Midbrain (tissue), 1 donor: ENCODE data around the gene DSTN.
A peak's percentile ranks its signal among the peaks of the same experiment; 100 is the strongest.
"Not testable (repeated sequence)": the region's sequence is repeated elsewhere in the genome, so short reads cannot be mapped to it uniquely, and the experiment has no call there.

ENCODE experiments used
- DNase-seq: peaks from one replicate; lab custom pipeline; 2025; lab: John Stamatoyannopoulos, UW

The DSTN gene

GRCh38 chr20:17651129-17651759 is 81.4 kb downstream of the DSTN start:
- DNase-seq = no peak

DNA sequence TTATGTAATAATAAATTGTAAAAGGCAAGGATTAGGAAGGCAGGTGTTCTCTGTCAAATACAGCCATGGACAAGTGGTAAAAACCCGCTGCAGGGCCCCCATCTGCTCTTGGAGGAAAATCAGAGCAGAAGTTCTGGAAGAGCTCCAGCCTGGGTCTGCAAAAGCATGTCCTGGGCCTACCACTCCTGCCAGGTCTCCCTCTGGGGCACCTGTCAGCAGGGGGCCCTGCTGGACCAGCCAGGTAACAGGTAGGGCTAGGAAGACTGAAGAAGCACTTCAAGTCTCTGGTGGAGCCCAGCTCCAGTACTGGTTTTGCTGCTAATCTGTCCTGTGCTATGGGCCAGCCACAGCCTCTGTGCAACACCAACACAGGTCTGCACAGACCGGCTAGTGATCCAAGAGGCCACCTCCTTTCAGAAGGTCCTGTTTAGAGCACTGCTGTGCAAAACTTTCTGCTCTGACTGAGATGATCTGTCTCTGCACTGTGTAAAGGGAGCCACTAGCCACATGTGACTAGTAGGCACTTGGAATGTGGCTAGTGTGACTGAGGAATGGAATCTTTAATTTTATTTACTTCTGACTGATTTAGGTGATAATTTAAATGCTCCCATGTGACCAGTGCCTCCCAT is 82.0 kb downstream of the DSTN start:
- DNase-seq = no peak

DNA sequence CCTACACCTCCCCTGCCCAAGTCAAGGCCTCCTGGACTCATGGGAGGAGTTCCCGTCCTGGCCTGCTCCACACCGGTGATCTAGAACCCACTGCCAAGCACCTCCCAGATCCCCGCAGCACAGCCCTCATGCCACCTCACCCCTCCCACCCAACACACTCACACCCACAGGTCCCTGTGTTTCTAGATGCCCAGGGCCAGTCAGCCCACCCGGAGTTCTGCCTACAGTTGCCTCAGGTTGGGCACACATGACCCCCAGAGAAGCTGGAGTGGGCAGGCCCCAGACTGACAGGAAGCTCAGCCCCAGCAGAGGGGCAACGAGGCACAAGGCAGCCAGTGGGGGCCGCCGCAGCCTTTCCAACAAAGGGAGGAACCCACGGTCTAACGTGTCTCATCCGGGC is 82.5 kb downstream of the DSTN start:
- no peak for DNase-seq

DNA sequence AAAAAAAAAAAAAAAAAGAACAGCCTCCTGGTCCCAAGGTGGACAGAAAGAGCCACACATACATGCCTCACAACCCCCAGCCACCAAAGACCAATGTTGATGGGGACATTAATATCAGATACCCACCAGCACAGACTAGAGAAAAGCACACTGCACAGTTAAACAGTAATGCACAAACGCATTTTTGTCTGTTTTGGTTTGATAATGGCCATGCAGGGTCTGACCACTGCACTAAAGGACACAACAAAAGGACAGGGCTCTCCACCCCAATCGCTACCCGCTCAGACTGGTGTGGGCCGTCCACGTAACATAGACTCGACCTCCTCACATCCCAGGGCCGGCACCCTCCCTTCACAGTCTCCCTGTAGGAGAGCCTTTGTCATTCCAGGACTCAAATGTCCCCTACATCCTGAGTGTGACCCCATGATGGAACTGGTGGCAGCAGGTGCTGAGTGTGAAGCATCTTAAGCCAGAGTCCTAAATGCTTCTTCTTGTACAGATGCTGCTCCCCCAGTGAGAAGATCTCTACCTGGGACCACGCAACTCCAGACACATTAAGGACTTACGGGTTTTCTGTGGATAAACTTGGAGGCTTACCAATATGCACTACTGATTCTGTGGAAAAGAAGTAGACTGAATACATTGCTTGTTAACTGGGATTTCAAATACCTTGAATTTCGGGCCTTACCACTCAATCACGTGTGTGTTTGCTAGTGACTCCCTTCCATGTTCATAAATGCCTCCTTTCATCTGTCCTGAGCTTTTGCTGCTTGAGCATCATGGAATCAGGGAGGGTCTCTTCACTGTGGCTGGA is 84.2 kb downstream of the DSTN start:
- no peak for DNase-seq

DNA sequence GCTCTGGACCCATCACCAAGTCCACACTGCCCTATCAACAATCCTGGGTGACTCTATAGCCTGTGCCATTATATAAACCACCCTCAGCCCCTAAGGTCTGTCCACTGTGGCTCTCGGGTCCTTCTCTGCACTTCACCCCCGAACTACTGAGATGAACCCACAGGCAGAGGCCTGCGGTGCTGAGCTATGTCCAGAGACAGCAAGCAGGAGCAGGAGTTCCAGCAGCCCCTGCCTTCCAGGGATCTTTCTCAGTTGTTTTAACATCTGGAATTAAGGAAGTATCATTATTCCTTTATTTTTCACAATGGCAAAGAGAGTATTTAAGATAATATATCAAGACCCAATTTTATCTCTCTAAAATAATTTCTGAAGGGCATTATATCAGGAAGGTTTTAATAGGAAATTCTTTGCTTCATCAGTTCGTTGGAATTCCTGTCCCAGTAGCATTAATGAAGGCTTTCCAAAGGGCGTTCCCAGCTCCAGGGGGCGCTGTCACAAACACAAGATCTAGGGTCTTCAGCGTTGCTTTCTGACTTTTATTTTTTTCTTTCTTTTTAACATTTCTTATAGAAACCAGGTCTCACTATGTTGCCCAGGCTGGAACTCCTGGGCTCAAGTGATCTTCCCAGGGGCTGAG is 84.9 kb downstream of the DSTN start:
- DNase-seq = peak; percentile 14

DNA sequence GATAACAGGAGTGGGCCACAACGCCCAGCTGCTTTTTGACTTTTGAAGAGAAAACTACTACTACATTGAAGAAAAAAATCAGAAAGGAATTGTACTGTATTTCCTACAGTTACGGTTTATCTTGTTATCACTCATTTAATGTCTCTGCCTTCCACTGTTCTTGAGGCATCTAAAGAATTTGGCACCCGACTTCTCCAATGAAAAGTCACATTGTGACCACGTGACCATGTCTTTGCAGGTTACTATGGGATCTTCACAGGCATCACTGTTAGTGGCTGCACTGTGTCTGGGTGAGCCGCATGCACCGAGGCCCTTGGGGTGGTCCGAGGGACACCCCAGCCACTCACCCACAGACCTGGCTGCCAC is 85.4 kb downstream of the DSTN start:
- DNase-seq = no peak

- no peak for DNase-seq
These were observed 86.1 kb downstream of the DSTN start for GRCh38 chr20:17655865-17656479.

GRCh38 chr20:17657079-17657825 is 87.4 kb downstream of the DSTN start:
- peak; percentile 25 for DNase-seq

DNA sequence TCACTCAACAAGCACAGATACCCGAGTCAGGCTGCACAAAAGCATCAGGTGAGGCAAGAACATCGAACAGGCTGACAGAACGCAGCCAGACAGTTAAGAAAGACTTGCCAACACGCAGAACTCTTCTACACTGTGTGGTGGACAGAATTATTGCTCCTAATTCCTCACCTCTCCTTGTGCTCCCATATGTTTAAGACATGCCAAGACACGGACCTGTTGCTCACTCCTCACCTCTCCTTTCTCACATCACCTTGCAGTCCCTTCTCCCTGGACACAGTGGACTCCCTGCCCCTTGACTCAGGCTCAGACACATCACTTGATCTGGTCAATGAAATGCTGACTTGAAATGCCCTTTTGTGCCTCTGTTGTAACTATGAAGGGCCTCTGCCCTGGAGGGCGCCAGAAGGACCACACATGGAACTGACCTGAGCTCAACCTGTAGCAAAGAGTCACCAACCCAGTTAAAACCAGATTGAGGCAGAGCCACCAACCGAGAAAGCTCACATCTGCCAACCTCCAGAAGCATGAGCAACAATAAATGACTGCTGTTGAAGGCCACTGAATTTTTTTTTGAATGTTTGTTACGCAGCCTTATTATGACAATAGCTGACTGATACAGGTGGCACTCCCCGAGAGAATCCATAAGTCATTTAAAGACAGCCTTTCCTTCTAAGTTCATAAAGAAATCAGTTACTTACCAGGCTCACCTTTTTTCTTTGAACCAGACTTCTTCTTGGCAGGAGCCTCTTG is 88.2 kb downstream of the DSTN start:
- DNase-seq = no peak

DNA sequence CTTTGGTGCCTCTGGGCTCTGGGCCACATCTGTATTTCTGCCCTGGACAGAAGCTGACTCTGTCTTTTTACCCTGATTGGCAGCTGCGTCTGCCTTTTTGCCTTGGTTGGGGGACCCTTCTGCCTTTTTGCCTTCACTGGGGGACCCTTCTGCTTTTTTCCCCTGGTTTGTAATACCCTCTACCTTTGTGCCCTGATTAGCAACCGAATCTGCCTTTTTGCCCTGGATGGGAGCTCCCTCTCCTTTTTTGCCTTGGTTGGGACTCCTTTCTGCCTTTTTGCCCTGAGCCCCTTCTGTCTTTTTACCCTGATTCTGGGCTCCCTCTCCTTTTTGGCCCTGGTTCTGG is 88.7 kb downstream of the DSTN start:
- DNase-seq = no peak

GRCh38 chr20:17659344-17659743 is 89.5 kb downstream of the DSTN start:
- DNase-seq = not testable (repeated sequence)
